A549 (cell line): ENCODE data around the gene FGD5.

Experiments
- CEBPB ChIP-seq, 2 experiments: fragments of >200 bp in 1 of 2; sonication (Bioruptor Twin) in 1 of 2; formaldehyde crosslinking in 1 of 2; IDR thresholded peaks; 2 replicates each; pipeline ENCODE4 v1.6.1; 2012 to 2016
- KDM5A ChIP-seq: fragments of 200-600 bp; sonication (generic); IDR thresholded peaks from 2 replicates; pipeline ENCODE4 v1.6.1; 2016; ENCODE audit warnings: antibody characterized with exemption, mild to moderate bottlenecking
- POLR2A ChIP-seq: IDR thresholded peaks from 2 replicates; pipeline ENCODE4 v1.6.1; 2012; ENCODE audit warnings: mild to moderate bottlenecking, low read length
- TP53 ChIP-seq: fragments of 250-450 bp; sonication (Bioruptor Pico); IDR thresholded peaks from 2 replicates; pipeline ENCODE4 v1.5.0; 2021; ENCODE audit warnings: mild to moderate bottlenecking, moderate library complexity
- ZFP36 ChIP-seq: fragments of 450-650 bp; IDR thresholded peaks from 2 replicates; pipeline ENCODE4 v1.6.1; 2014; ENCODE audit warnings: borderline replicate concordance; ENCODE audit not compliant: partially characterized antibody
- TF ChIP-seq, protein P1 (sequence below): fragments of 200-600 bp; sonication (generic); IDR thresholded peaks from 2 replicates; pipeline ENCODE4 v1.6.1; 2016; ENCODE audit warnings: antibody characterized with exemption, mild to moderate bottlenecking, moderate library complexity
- TF ChIP-seq, protein P2 (sequence below): fragments of >200 bp; sonication (Bioruptor Twin); formaldehyde crosslinking; IDR thresholded peaks from 3 replicates; pipeline ENCODE4 v1.5.1; 2016

DNA sequence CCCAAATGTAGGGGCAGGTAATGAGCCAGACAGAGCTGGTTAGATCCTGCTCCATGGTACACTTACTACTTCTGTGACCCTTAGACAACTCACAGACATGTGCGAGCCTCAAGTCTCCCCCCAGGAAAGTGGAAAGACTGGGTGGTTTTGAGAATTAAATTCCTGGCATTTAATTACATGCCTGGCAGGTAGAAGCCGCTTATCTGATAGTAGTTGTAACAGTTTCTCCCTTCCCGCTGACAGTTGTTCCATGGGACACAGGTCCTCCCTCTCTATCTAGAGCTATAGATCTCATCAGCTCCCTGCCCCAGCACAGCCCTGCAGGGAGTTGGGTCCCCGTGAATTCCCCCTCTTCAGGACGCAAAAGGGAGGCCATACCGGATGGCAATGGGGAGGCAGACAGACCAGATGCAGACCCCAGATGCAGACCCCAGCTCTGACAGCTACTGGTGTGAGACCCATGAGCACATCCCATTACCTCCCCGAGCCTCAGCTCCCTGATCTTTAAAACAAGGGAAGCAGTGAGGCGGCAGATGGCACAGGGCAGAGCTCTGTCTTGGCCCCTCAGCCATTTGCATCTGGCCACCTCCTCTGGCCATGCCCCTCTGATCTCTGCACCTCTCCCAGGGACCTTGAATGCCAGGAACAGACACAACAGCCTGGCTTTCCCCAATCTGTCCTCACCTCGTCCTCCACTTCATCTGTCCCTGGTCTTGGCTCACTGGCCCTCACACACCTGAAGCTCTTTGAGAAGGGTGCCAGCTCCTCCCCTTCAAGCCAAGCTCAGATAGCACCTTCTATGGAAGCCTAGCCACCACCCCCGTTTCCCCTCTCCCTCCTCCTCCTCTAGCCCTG, 94.5 kb downstream of the FGD5 start:
- TF ChIP-seq POLR2A (no peak), CEBPB (IDR thresholded peaks at IDR 0.05) (no peak), KDM5A (no peak), ZFP36 (no peak), TP53 (no peak)
- TF ChIP-seq, protein P1, sequence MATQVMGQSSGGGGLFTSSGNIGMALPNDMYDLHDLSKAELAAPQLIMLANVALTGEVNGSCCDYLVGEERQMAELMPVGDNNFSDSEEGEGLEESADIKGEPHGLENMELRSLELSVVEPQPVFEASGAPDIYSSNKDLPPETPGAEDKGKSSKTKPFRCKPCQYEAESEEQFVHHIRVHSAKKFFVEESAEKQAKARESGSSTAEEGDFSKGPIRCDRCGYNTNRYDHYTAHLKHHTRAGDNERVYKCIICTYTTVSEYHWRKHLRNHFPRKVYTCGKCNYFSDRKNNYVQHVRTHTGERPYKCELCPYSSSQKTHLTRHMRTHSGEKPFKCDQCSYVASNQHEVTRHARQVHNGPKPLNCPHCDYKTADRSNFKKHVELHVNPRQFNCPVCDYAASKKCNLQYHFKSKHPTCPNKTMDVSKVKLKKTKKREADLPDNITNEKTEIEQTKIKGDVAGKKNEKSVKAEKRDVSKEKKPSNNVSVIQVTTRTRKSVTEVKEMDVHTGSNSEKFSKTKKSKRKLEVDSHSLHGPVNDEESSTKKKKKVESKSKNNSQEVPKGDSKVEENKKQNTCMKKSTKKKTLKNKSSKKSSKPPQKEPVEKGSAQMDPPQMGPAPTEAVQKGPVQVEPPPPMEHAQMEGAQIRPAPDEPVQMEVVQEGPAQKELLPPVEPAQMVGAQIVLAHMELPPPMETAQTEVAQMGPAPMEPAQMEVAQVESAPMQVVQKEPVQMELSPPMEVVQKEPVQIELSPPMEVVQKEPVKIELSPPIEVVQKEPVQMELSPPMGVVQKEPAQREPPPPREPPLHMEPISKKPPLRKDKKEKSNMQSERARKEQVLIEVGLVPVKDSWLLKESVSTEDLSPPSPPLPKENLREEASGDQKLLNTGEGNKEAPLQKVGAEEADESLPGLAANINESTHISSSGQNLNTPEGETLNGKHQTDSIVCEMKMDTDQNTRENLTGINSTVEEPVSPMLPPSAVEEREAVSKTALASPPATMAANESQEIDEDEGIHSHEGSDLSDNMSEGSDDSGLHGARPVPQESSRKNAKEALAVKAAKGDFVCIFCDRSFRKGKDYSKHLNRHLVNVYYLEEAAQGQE: no peak
- TF ChIP-seq, protein P2, sequence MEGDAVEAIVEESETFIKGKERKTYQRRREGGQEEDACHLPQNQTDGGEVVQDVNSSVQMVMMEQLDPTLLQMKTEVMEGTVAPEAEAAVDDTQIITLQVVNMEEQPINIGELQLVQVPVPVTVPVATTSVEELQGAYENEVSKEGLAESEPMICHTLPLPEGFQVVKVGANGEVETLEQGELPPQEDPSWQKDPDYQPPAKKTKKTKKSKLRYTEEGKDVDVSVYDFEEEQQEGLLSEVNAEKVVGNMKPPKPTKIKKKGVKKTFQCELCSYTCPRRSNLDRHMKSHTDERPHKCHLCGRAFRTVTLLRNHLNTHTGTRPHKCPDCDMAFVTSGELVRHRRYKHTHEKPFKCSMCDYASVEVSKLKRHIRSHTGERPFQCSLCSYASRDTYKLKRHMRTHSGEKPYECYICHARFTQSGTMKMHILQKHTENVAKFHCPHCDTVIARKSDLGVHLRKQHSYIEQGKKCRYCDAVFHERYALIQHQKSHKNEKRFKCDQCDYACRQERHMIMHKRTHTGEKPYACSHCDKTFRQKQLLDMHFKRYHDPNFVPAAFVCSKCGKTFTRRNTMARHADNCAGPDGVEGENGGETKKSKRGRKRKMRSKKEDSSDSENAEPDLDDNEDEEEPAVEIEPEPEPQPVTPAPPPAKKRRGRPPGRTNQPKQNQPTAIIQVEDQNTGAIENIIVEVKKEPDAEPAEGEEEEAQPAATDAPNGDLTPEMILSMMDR: no peak
